Diencephalon (tissue), 1 donor: ENCODE measurements around the gene NKX1-2. TPM values are rescaled to one million over a fixed set of nuclear protein-coding genes. Genes with fewer than 3 reads are reported as not detected.

Experiments
- total RNA-seq: library from RNA; depleted of rRNA; stranded (reverse); fragments of >200 nt; gene quantifications from one replicate; pipeline ENCODE4 v1.2.3, GENCODE V29; 2014

The NKX1-2 gene
- total RNA-seq, result 1.8 TPM

GRCh38 chr10:124450012-124450782, at the start of gene NKX1-2:
TSS of gene NKX1-2 (minus strand) at chr10:124450035. CDS start at chr10:124449943, 92 bp downstream.

GRCh38 chr10:124461642-124462347, 12.0 kb upstream of the NKX1-2 start, which contains the start of gene LHPP:
TSS of gene LHPP (plus strand) at chr10:124461823. CDS start at chr10:124461863, 40 bp downstream.

DNA sequence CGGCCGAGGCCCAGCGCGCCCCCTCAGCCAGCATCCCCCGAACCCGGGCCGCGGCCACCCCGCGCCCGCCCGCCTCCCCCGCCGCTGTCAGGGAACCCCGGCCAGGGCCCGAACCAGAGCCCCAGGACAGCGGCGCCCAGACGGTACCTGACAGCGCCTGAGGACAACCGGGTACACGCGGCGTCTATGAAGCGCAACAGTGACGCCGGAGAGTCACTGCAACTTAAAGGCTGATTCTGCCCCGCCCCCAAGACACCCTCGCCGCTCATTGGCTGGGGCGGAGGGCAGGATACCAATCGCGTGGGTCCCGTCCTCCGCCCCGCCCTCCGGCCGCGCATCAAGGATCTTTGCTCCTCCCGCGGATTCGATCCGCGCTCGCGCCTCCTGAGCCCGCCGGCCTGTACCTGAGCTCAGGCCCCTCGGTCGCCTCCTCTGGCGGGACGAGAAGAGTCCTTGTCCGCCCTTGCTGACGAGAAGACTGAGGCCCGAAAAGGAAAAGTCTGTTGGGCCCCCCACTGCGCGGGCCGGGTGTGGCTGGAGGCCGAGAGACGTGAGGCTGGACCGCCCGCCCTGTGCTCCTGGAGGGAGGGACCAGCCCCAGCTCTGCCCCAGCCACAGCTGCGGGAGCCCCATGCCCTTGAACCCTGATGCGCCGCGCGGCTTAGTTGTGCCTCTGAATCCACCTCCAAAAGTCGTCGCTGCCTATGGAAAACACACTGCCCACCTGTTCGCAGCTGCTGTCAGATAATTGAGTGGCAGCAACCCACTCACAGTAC, 30.9 kb downstream of the NKX1-2 start, which contains the start of gene OAT:
Gene OAT, minus strand, starts transcription at position 198 of the 776 bp plus-strand sequence. CDS start 6,752 bp downstream, outside the sequence.

Other genes with a start within 250 kb of the NKX1-2 start
- gene OAT, start 31.1 kb downstream of the NKX1-2 start, total RNA-seq, result 187 TPM
- 15.0 TPM for gene LHPP, start 11.8 kb upstream of the NKX1-2 start, total RNA-seq